HG03064 (cell line): Measurements from ENCODE around the gene KRT76.
"Not testable (repeated sequence)": the region's sequence is repeated elsewhere in the genome, so short reads cannot be mapped to it uniquely, and the experiment has no call there.

Experiments used
- ATAC-seq: cut with Tn5 transposase; IDR thresholded peaks from one replicate; pipeline ENCODE4 v1.9.1; 2021; ENCODE audit warnings: low read depth; ENCODE audit not compliant: unreplicated experiment

KRT76 gene

GRCh38 chr12:52765702-52766101 is 11.4 kb downstream of the KRT76 start:
- ATAC-seq, result no peak

GRCh38 chr12:52763991-52764390 is 13.2 kb downstream of the KRT76 start:
- no peak for ATAC-seq

GRCh38 chr12:52763036-52763659 is 14.0 kb downstream of the KRT76 start:
- no peak for ATAC-seq

GRCh38 chr12:52761802-52762201 is 15.3 kb downstream of the KRT76 start:
- ATAC-seq, result no peak

- not testable (repeated sequence) for ATAC-seq
Measured at GRCh38 chr12:52761218-52761617, 15.9 kb downstream of the KRT76 start.

- ATAC-seq, result no peak
Measured at GRCh38 chr12:52760623-52761022, 16.5 kb downstream of the KRT76 start.

- no peak for ATAC-seq
Measured at GRCh38 chr12:52759695-52760094, 17.4 kb downstream of the KRT76 start.

- no peak for ATAC-seq
Measured at GRCh38 chr12:52759218-52759617, 17.9 kb downstream of the KRT76 start.

GRCh38 chr12:52757449-52758176 is 19.5 kb downstream of the KRT76 start:
- no peak for ATAC-seq

GRCh38 chr12:52756281-52756960 is 20.7 kb downstream of the KRT76 start:
- ATAC-seq, result no peak

- ATAC-seq, result no peak
Measured at GRCh38 chr12:52755533-52755932, 21.6 kb downstream of the KRT76 start.

GRCh38 chr12:52754135-52754534 is 23.0 kb downstream of the KRT76 start:
- no peak for ATAC-seq

- no peak for ATAC-seq
Measured at GRCh38 chr12:52753283-52753682, 23.9 kb downstream of the KRT76 start.

GRCh38 chr12:52752516-52752915 is 24.6 kb downstream of the KRT76 start:
- no peak for ATAC-seq

- ATAC-seq, result no peak
Measured at GRCh38 chr12:52751795-52752194, 25.4 kb downstream of the KRT76 start.

- not testable (repeated sequence) for ATAC-seq
Measured at GRCh38 chr12:52750532-52750931, 26.6 kb downstream of the KRT76 start.

GRCh38 chr12:52749827-52750226 is 27.3 kb downstream of the KRT76 start:
- no peak for ATAC-seq

GRCh38 chr12:52748578-52748977 is 28.6 kb downstream of the KRT76 start:
- ATAC-seq, result no peak

- no peak for ATAC-seq
Measured at GRCh38 chr12:52745554-52745953, 31.6 kb downstream of the KRT76 start.

GRCh38 chr12:52744493-52745156 is 32.5 kb downstream of the KRT76 start:
- no peak for ATAC-seq

- ATAC-seq, result no peak
Measured at GRCh38 chr12:52742822-52743457, 34.2 kb downstream of the KRT76 start.
